GM19193 (cell line): ENCODE data around the gene ADGRV1.

ENCODE experiments used
- POLR2A ChIP-seq: IDR thresholded peaks from 4 replicates; pipeline ENCODE4 v1.6.1; 2011; ENCODE audit not compliant: insufficient read depth, insufficient read length; ENCODE audit errors: extremely low read depth

ADGRV1 gene

GRCh38 chr5:91030521-91031401, 472.2 kb downstream of the ADGRV1 start:
- TF ChIP-seq POLR2A, result no peak

DNA sequence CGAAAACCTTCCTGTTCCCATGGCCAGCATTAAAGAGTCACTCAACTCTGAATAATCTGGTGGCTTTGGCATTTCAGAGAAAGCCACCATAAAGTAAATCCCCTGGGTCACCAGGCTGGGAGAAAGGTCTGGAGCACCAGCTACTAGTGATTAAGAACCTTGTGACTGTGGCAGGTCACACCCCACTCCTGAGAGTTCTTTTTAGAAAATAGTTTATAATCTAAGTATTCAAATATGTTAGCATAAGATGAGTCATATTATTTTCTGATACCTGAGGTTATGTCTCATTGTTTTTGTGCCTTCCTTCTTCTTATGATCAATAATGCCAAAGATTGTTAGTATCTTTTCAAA, 472.8 kb downstream of the ADGRV1 start:
- no peak for TF ChIP-seq POLR2A

DNA sequence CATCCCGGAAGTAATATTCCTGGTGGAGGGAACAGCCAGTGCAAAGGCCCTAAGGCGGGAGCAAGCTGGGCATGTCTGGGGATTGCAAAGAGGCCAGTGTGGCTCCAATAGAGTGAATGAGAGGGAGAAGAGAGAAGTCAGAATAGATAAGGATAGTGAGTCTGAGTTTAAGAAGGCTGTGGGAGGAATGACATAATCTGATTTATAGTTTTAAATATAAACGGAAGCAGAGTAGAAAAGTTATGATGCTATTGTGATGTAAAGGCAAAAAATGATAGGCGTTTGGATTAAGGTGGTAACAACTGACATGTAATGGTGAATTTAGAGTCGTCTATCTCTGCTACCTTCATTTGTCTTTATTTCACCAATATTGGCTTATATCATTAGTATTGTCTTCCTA, 473.5 kb downstream of the ADGRV1 start:
- no peak for TF ChIP-seq POLR2A

DNA sequence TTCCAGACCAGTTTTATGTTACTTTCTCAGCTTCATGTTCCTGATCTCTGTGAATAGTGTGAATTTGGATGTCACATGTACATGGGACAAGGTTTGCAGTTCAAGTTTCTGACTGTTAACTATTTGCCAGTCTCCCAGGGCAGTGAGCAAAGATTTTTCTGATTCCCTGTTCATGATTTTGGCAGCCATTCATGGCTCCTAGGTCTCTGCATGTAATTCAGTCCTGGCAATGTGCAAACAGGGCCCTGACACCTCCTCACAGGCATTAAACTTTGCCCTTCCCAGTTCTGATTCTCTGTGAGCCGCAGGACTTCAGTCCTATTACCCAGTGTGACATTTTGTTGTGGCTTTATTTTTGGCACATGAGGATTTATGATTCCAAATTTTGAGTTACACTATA, 474.8 kb downstream of the ADGRV1 start:
- no peak for TF ChIP-seq POLR2A

GRCh38 chr5:91038180-91038808, 479.7 kb downstream of the ADGRV1 start:
- no peak for TF ChIP-seq POLR2A

- no peak for TF ChIP-seq POLR2A
Observed at GRCh38 chr5:91042247-91042935, 483.8 kb downstream of the ADGRV1 start.

DNA sequence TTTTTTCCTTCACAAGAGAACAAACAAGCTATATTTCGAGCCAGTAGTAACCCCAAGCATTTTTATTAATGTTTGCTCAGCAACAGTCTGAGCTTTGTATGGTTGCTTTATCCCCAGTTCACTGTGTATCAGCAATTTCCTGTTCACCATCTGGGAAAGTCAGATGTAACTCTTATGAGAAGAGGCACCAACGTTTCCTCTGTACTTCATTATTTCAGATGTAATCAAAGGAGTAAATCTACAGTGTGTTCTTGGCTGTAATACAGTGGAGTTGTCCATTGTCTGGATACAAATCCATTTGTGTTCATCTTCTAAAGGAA, 484.3 kb downstream of the ADGRV1 start:
- TF ChIP-seq POLR2A, result no peak

GRCh38 chr5:91048073-91048472, 489.5 kb downstream of the ADGRV1 start:
- TF ChIP-seq POLR2A, result no peak

DNA sequence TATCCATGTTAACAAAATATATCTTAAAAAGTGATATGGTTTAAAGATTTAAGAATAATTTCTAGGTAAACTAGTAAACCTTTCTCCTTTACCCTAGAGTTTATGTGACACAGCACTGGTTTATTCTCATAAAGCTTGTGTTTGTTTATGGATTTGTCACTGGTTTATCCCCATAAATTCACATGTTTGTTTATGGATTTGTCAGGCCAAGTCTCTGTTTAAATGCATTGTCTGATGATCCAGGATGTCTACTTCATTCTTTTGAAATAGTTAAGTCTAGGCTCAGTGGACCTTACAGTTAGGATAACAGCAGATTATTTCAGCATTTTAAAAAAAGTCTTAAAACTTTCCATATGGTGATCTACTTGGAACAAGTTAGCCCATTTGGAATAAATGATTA, 490.5 kb downstream of the ADGRV1 start:
- no peak for TF ChIP-seq POLR2A

DNA sequence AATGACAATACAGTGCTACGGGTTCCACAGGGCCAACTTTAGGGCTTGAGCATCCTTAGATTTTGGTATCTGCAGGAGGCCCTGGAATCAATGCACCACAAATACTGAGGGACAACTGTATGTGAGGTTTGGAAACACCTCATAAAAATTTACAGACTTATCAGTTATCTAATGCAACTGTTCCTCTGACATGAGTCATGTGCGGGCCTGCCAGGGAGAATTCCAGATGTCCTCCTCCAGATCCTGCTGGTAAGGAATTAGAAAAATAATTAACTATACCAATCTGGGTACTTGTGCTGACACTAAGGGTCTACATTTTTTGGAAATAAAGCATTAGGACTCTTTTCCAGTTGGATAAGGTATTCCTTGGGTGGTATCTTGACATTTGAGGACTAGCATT, 491.2 kb downstream of the ADGRV1 start:
- TF ChIP-seq POLR2A, result no peak

GRCh38 chr5:91052977-91053740, 494.6 kb downstream of the ADGRV1 start:
- TF ChIP-seq POLR2A, result no peak

DNA sequence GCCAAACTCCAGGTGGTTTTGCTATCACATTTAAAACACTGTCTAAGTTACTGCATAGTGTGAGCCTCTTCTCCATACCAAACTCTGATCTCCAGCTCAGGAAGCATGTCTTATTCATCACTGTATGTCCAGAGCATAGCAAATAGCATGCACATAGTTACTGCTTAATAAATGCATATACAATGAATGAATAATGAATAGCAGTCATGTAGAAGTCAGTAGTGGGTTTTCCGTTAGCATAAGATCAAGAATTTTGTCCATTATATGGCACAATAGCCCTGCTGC, 495.1 kb downstream of the ADGRV1 start:
- TF ChIP-seq POLR2A, result no peak

DNA sequence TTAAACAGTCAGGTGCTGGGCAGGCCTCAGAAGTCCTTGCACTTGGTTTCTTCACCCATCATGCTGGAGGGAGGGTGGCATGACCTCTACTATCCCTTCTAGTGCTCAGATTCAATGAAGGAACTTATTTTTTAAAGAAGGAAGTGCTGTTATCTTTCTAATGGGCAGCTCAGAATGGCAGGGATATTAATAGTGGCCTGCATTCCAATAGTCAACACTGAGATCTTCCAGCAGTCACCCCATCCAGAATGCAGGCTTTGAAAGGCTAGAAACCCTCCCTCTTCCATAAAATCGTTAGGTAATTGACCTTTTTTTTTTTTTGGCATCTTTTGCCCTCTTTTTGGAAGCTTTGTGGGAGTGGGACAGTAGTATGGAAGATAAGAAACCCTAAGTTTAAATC, 499.6 kb downstream of the ADGRV1 start:
- no peak for TF ChIP-seq POLR2A

DNA sequence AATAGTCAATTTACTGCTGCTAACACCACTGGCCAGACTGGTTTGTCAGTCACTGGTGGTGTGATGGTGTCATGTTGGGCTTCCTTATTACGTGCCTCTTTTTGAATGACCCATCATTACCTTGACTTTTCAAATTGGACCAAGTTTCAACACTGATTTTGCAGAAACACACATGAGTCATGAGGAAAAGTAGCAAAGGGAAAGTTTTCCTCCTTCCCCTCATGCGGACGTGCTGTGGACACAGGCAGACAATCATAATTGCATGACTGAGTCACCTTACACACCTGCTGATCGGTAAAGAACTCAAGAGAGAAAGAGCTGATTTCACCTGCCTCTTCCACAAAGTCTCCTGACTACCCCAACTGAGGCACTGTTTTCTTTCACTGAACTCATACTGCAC, 500.0 kb downstream of the ADGRV1 start:
- no peak for TF ChIP-seq POLR2A

DNA sequence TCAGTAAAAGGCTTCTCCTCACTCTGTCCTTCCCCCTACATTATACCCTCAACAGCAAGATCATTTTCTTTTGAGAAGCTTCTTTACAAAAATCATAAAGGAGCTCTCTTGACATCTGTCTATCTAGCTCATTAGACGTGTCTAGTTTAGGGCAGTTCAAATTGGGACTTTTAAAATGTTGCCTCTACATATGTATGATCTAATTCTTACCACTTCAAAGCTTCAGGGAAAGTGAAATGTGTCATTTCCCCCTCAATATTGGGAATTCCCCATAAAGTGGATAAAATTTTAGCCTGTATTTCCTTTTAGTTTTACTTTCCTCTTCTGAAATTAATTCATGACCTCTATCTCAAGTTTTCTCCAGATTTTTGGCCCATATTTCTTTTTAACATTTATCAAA, 500.8 kb downstream of the ADGRV1 start:
- TF ChIP-seq POLR2A, result no peak
